HT-29 (cell line): ENCODE results near the gene SMYD3. TPM values are rescaled to one million over a fixed set of nuclear protein-coding genes. Genes with fewer than 3 reads are reported as not detected.
"Not testable (repeated sequence)": the region's sequence is repeated elsewhere in the genome, so short reads cannot be mapped to it uniquely, and the experiment has no call there.

ENCODE experiments used
- DNase-seq: peaks from one replicate; pipeline ENCODE4 v3.0.0-alpha.2; 2015; ENCODE audit warnings: low spot score
- total RNA-seq: library from RNA; depleted of rRNA; stranded (reverse); fragments of >200 nt; shearing (Covaris generic); gene quantifications from 2 replicates; pipeline ENCODE4 v1.2.3, GENCODE V29; 2014

SMYD3 gene
- total RNA-seq, 1 experiment from 2014 or later = 24.3 TPM

- DNase-seq = no peak
Observed at GRCh38 chr1:245961137-245961540, 545.9 kb downstream of the SMYD3 start.

DNA sequence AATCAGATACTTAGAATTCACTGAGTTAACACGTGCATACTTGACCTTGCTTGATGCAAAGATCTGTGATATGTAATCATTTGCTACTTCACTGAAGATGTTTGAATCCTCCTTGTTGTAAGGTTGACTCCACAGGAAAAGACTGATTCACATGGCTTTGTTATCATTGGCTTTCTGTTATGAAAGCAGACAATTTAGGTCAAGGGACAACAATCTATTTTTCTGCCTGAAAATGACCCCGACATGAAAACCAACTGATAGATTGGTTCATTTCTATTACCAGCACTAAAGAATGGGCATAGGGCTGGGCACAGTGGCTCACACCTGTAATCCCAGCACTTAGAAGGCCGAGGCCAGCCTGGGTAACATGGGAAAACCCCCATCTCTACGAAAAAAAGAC is 546.9 kb downstream of the SMYD3 start:
- DNase-seq = no peak

- no peak for DNase-seq
Observed at GRCh38 chr1:245958016-245958415, 549.1 kb downstream of the SMYD3 start.

- no peak for DNase-seq
Observed at GRCh38 chr1:245957427-245957826, 549.7 kb downstream of the SMYD3 start.

DNA sequence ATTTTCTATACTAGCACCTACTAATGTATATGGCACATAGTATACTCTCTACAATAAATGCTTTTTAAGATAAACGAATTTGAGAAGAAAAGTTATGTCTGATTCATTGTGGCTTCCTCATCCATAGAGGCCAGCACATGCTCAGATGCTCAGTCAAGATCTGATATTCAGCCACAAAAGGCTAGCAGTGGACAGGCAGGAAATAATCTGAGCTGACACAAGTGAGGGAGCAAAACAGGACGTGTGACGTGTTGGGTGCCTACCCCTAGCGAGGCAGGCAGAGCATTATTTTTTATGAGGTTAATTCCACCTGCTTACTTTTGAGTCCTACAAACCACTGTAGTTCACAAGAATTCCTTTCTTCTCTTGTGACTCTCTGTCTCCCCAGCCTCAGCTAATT is 550.9 kb downstream of the SMYD3 start:
- no peak for DNase-seq

- DNase-seq = no peak
Observed at GRCh38 chr1:245953876-245954660, 553.0 kb downstream of the SMYD3 start.

- no peak for DNase-seq
Observed at GRCh38 chr1:245952383-245953026, 554.6 kb downstream of the SMYD3 start.

- no peak for DNase-seq
Observed at GRCh38 chr1:245948786-245949185, 558.3 kb downstream of the SMYD3 start.

- no peak for DNase-seq
Observed at GRCh38 chr1:245946905-245947304, 560.2 kb downstream of the SMYD3 start.

DNA sequence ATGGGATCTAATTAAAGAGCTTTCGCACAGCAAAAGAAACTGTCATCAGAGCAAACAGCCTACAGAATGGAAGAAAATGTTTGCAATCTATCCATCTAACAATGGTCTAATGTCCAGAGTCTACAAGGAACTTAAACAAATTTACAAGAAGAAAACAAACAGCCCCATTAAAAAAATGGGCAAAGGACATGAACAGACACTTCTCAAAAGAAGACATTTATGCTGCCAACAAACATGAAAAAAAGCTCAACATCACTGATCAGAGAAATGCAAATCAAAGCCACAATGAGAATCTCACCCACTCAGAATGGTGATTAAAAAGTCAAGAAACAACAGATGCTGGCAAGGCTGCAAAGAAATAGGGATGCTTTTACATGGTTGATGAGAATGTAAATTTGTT is 561.9 kb downstream of the SMYD3 start:
- DNase-seq = not testable (repeated sequence)

DNA sequence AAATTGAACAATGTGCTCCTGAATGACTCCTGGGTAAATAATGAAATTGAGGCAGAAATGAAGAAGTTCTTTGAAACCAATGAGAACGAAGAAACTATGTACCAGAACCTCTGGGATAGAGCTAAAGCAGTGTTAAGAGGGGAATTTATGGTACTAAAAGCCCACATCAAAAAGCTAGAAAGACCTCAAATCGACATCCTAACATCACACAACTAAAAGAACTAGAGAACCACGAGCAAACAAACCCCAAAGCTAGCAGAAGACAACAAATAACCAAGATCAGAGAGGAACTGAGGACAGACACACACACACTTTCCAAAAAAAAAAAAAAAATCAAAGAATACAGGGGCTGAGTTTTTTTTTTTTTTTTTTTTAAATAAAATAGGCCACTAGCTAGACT is 564.2 kb downstream of the SMYD3 start:
- no peak for DNase-seq

DNA sequence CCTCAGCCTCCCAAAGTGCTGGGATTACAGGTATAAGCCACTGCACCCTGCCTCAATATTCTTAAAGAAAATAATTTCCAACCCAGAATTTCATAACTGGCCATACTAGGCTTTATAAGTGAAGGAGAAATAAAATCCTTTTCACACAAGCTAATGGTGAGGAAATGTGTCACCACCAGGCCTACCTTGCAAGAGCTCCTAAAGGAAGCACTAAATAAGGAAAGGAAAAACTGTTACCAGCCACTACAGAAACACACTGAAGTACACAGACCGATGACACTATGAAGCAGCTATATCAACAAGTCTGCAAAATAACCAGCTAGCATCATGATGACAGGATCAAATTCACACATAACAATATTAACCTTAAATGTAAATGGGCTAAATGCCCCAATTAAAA is 565.3 kb downstream of the SMYD3 start:
- DNase-seq = not testable (repeated sequence)

DNA sequence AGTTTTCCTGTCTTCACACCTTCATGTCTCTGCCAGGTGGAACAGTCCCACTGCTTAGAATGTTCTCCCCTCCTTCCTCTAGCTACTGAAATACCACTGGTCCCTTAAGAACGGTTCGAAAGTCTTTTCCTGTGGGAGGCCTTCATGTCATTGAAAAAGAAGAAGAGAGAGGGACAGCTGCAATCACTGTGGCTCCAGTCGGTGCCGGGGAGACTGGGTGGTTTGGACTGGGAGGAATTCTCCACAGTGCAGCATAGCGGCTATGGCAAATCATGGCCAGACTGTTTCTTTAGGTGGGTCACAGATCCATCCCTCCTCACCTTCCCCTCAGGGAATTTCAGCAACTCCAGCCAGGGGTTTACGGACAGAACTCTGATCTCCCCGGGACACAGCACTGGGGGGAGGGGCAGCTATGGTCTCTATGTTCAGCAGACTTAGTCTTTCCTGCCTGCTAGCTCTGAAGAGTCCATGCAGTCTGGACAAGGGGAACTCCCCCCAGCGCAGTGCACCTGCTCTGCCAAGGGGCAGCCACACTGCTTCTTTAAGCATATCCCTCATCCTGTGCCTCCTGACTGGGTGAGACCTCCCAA is 567.2 kb downstream of the SMYD3 start:
- DNase-seq = no peak

- no peak for DNase-seq
Observed at GRCh38 chr1:245938046-245938435, 569.0 kb downstream of the SMYD3 start.

DNA sequence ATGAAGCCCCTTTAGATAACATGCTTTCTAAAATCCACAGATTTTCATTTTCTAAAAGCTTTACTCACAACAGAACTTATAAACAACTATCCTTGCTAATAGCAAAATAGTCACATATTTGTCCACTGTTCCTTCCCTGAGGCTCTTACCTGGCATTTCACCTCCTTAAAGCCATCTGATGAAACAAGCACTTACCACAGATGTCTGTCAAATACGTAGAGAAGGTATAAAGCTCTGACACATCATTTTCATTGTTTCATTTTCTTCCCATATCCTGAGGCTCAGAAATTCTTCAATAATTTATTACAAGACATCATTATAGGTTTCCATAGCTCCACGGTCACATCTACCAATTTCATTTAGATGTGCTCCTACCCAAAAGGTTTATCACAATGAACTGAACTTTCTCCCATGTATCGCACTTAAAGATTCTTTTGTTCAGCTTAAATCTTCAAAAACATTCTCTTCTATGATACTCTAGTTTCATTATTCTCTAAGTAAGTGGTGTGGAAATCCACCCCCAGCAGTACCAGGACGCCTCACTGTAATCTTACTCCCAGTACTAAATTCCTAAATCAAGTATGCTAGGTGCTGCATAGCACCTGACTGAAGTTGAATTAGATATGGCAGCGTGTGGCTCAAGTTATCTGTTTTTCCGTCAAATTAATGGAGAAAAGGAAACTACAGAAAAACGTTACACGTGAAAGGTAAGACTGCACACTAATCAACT is 569.6 kb downstream of the SMYD3 start:
- DNase-seq = no peak

- DNase-seq = no peak
Observed at GRCh38 chr1:245934409-245934808, 572.7 kb downstream of the SMYD3 start.

DNA sequence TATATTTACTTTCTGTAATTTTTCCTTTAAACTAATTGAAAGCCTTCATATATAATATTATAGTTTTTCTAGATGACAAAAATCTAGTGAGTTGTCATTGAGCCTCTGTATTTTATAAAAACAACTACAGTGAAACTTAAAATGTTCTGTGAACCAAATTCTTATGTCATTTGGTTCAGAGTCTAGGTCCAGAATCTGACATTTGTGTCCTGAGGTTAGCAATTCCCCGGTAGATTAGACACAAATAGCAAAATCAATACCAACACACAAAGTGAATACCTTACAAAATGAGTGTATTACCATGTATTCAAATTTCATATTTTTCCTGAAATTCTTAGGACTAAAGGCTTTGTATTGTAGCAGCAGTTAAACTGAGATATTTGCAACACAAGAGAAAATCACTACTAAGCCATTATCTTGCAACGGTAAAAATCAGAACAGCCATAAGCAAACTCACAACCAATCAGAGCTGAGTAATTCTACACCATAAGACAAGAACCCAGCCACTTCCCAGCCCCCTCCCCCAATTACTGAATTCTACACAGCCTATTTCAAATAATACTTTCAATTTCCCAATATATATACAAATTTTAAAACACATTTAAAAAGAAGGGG is 573.5 kb downstream of the SMYD3 start:
- no peak for DNase-seq

DNA sequence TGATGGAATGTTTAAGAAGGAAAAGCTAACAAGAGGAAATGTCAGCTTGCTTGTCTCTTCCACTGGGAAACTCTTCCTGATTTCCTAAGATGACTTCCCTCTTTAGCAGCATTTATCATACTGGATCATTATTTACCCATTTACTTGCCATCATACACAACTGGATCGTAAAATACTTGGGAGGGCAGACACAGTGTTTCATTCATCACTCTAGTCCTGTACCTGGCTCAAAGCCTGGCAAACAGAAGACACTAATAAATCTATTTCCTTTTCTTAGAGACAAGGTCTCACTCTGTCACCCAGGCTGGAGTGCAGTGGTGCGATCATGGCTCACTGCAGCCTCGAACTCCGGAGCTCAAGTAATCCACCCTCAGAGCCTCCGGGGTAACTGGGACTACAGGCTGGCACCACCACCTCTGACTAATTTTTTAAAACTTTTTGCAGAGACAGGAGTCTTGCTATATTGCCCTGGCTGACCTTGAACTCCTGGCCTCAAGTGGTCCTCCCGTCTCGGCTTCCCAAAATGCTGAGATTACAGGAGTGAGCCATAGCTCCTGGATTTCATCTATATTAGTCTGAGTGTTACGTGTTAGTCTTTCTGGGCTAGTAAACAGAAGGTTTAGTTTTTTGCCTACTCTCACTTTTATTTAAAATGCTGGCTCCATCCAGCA is 574.6 kb downstream of the SMYD3 start:
- no peak for DNase-seq

GRCh38 chr1:245931450-245931849 is 575.6 kb downstream of the SMYD3 start:
- DNase-seq = no peak

- DNase-seq = no peak
Observed at GRCh38 chr1:245929224-245929623, 577.9 kb downstream of the SMYD3 start.

DNA sequence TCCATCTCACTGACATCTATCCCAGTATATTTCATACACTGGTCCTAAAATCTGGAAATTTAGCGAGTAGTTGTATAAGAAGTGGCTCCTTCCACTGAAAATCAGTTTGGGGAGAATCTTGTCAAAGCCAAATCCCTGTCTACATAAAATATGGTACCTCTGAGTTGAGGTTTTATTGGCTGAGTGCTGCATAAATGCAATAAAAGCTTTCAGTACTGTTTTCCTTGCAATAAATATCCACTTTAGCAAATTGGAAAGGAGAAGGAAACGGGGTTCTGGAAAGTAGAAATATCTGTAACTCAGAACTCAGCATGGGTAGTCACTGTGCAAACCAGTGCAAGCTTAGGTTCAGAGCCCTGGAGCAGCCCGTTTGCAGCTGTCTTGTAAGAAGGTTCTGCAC is 580.2 kb downstream of the SMYD3 start:
- no peak for DNase-seq
